ENCODE measurements around the gene GPC3. TPM values are rescaled to one million over a fixed set of nuclear protein-coding genes. Genes with fewer than 3 reads are reported as not detected.

Gene GPC3
- total and polyA plus RNA-seq, 2 donors (not counting 3 experiments of a cell fraction or from before 2014, with no cell fraction given), result not detected

DNA sequence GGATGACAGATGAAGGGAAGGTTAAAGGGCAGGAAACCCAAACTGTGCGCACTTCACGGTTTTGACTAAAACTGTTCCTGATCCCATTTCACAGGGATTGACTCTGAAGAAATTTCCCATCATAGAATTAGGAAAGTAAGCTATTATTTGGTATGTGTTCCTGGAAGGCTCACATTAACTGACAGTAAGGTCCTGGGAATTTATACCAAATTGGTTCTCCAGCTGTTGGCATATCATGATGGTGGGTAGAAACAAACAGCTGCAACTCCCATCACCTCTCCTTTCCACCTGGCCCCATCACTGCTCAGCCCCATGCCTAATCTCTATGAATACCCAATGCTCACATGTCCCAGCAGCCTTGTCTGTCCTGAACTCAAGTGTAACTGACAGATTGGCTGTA lies 121.2 kb downstream of the GPC3 start:
- dilution Hi-C loops (cut with MboI; ENCODE audit: extremely low pct_ligation_motif_present, low sequenced_read_pairs), result no loop called here

GRCh38 chrX:133859860-133860259 lies 125.5 kb downstream of the GPC3 start:
- intact Hi-C loops (cut with micrococcal nuclease), result no loop called here
- no peaks in the 10 kb centered on the region for H3K79me2 ChIP-seq (ENCODE audit: control insufficient read depth, insufficient read depth, low read length)
- no peaks in the 10 kb centered on the region for H3K36me3 ChIP-seq (ENCODE audit: control insufficient read depth in 2 of 2, extremely low read depth in 1 of 2, insufficient read depth in 2 of 2, low read length in 2 of 2)
- H3K4me2 ChIP-seq (ENCODE audit: insufficient read depth, low read length), result no peak overlapping the region
- dilution Hi-C loops (cut with MboI; ENCODE audit: extremely low pct_ligation_motif_present, low sequenced_read_pairs), result no loop called here
- ChIA-PET CTCF (no interaction called here), POLR2A (no interaction called here)
- no peaks in the 10 kb centered on the region for H3K9me1 ChIP-seq (replicated peaks; ENCODE audit: control insufficient read depth, extremely low read depth, insufficient read depth, low read length)
- no peaks in the 10 kb centered on the region for H3K9me3 ChIP-seq (replicated peaks; ENCODE audit: control insufficient read depth, insufficient read depth, low read length)
- BruUV-seq (replicated peaks), result no TSS peak
- no peak overlapping the region for H3K9ac ChIP-seq (replicated peaks; ENCODE audit: extremely low read depth, insufficient read depth, low read length)
- no peak for TF ChIP-seq POLR2AphosphoS5 (IDR thresholded peaks at IDR 0.05; ENCODE audit: insufficient read depth, low read depth, low read length)
- no peak for TF ChIP-seq MYC (IDR thresholded peaks at IDR 0.05; ENCODE audit: low read depth, low read length)
- TF ChIP-seq POLR2A (IDR thresholded peaks at IDR 0.05; ENCODE audit: low read depth, low read length), result no peak
- no peak for TF ChIP-seq EZH2 (IDR thresholded peaks at IDR 0.05; ENCODE audit: borderline replicate concordance, low read depth, low read length, severe bottlenecking)
- TF ChIP-seq, protein P1, sequence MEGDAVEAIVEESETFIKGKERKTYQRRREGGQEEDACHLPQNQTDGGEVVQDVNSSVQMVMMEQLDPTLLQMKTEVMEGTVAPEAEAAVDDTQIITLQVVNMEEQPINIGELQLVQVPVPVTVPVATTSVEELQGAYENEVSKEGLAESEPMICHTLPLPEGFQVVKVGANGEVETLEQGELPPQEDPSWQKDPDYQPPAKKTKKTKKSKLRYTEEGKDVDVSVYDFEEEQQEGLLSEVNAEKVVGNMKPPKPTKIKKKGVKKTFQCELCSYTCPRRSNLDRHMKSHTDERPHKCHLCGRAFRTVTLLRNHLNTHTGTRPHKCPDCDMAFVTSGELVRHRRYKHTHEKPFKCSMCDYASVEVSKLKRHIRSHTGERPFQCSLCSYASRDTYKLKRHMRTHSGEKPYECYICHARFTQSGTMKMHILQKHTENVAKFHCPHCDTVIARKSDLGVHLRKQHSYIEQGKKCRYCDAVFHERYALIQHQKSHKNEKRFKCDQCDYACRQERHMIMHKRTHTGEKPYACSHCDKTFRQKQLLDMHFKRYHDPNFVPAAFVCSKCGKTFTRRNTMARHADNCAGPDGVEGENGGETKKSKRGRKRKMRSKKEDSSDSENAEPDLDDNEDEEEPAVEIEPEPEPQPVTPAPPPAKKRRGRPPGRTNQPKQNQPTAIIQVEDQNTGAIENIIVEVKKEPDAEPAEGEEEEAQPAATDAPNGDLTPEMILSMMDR (IDR thresholded peaks at IDR 0.05; ENCODE audit: extremely low read depth in 1 of 2, insufficient read depth in 1 of 2, low read depth in 1 of 2, low read length in 2 of 2), result no peak
- no peak for TF ChIP-seq GATA2 (IDR thresholded peaks at IDR 0.05; ENCODE audit: insufficient read depth, insufficient read length, low read depth, low read length)
- TF ChIP-seq FOS (IDR thresholded peaks at IDR 0.05; ENCODE audit: borderline replicate concordance, insufficient read depth, low read length), result no peak
- no peak for TF ChIP-seq JUN (IDR thresholded peaks at IDR 0.05; ENCODE audit: borderline replicate concordance, insufficient read depth, insufficient read length, low read depth)
- TF ChIP-seq MAX (IDR thresholded peaks at IDR 0.05; ENCODE audit: insufficient read depth, insufficient read length), result no peak
- H3K27ac ChIP-seq (ENCODE audit: insufficient read depth, low read depth, low read length), result no peak overlapping the region
- no peak overlapping the region for H2AFZ ChIP-seq (ENCODE audit: low read depth, low read length)
- H3K4me1 ChIP-seq (ENCODE audit: control insufficient read depth, extremely low read depth, insufficient read depth, low read length), result no peaks in the 10 kb centered on the region
- no peak for FAIRE-seq
- DNase-seq (ENCODE audit: low read depth, low spot score), result no peak
- no peaks in the 10 kb centered on the region for H4K20me1 ChIP-seq (replicated peaks; ENCODE audit: control insufficient read depth, extremely low read depth, insufficient read depth, low read length)
- H3K4me3 ChIP-seq (replicated peaks in 1 of 3; ENCODE audit: insufficient read depth in 1 of 3, low read depth in 1 of 3, low read length in 3 of 3), result no peak overlapping the region
- no peaks in the 10 kb centered on the region for H3K27me3 ChIP-seq (ENCODE audit: control insufficient read depth in 2 of 2, insufficient read depth in 2 of 2, low read length in 2 of 2)

More for the DNA sequence above, 121.2 kb downstream of the GPC3 start:
- Histone ChIP-seq H3K9me3 (replicated peaks; ENCODE audit: control insufficient read depth, insufficient read depth, low read length) (no peaks in the 10 kb centered on the region), H3K9me1 (replicated peaks; ENCODE audit: control insufficient read depth, extremely low read depth, insufficient read depth, low read length) (no peaks in the 10 kb centered on the region), H3K79me2 (ENCODE audit: control insufficient read depth, insufficient read depth, low read length) (no peaks in the 10 kb centered on the region), H3K36me3 (ENCODE audit: control insufficient read depth in 2 of 2, extremely low read depth in 1 of 2, insufficient read depth in 2 of 2, low read length in 2 of 2) (no peaks in the 10 kb centered on the region), H3K27ac (ENCODE audit: insufficient read depth, low read depth, low read length) (no peak overlapping the region), H3K4me3 (replicated peaks in 1 of 3; ENCODE audit: insufficient read depth in 1 of 3, low read depth in 1 of 3, low read length in 3 of 3) (no peak overlapping the region), H4K20me1 (replicated peaks; ENCODE audit: control insufficient read depth, extremely low read depth, insufficient read depth, low read length) (no peaks in the 10 kb centered on the region), H3K4me1 (ENCODE audit: control insufficient read depth, extremely low read depth, insufficient read depth, low read length) (no peaks in the 10 kb centered on the region), H3K27me3 (ENCODE audit: control insufficient read depth in 2 of 2, insufficient read depth in 2 of 2, low read length in 2 of 2) (no peaks in the 10 kb centered on the region), H2AFZ (ENCODE audit: low read depth, low read length) (no peak overlapping the region), H3K9ac (replicated peaks; ENCODE audit: extremely low read depth, insufficient read depth, low read length) (no peak overlapping the region), H3K4me2 (ENCODE audit: insufficient read depth, low read length) (no peak overlapping the region)
- intact Hi-C loops (cut with micrococcal nuclease), result no loop called here
- TF ChIP-seq GATA2 (IDR thresholded peaks at IDR 0.05; ENCODE audit: insufficient read depth, insufficient read length, low read depth, low read length), result no peak
- TF ChIP-seq EZH2 (IDR thresholded peaks at IDR 0.05; ENCODE audit: borderline replicate concordance, low read depth, low read length, severe bottlenecking), result no peak
- TF ChIP-seq JUN (IDR thresholded peaks at IDR 0.05; ENCODE audit: borderline replicate concordance, insufficient read depth, insufficient read length, low read depth), result no peak
- TF ChIP-seq, protein P1 (IDR thresholded peaks at IDR 0.05; ENCODE audit: extremely low read depth in 1 of 2, insufficient read depth in 1 of 2, low read depth in 1 of 2, low read length in 2 of 2), result no peak
- TF ChIP-seq POLR2AphosphoS5 (IDR thresholded peaks at IDR 0.05; ENCODE audit: insufficient read depth, low read depth, low read length), result no peak
- FAIRE-seq, result no peak
- BruUV-seq (replicated peaks), result no TSS peak
- DNase-seq (ENCODE audit: low read depth, low spot score), result no peak
- POLR2A ChIA-PET, result no interaction called here
- CTCF ChIA-PET, result no interaction called here
